Cerebellar nuclear complex (tissue), 1 donor: ENCODE measurements around the gene HRH2.
"Not testable (repeated sequence)": the region's sequence is repeated elsewhere in the genome, so short reads cannot be mapped to it uniquely, and the experiment has no call there.

Experiments
- DNase-seq, 2 experiments: peaks; one replicate each; lab custom pipeline; 2025; lab: John Stamatoyannopoulos, UW

HRH2 gene

GRCh38 chr5:175649967-175650366, 7.9 kb upstream of the HRH2 start:
- DNase-seq = no peak

GRCh38 chr5:175650430-175651205, 7.3 kb upstream of the HRH2 start:
- not testable (repeated sequence) for DNase-seq

- DNase-seq = no peak
These were observed 4.9 kb upstream of the HRH2 start for GRCh38 chr5:175652741-175653663.

GRCh38 chr5:175653763-175654162, 4.1 kb upstream of the HRH2 start:
- no peak for DNase-seq

- DNase-seq = no peak
These were observed 3.5 kb upstream of the HRH2 start for GRCh38 chr5:175654339-175654738.

- no peak for DNase-seq
These were observed 3.1 kb upstream of the HRH2 start for GRCh38 chr5:175654807-175655206.

GRCh38 chr5:175655411-175655810, 2.5 kb upstream of the HRH2 start:
- no peak for DNase-seq

GRCh38 chr5:175656966-175657365, 905 bp upstream of the HRH2 start:
- no peak for DNase-seq

- no peak for DNase-seq
These were observed 651 bp downstream of the HRH2 start for GRCh38 chr5:175658299-175659145.

- DNase-seq = no peak
These were observed 1.8 kb downstream of the HRH2 start for GRCh38 chr5:175659546-175660253.

- DNase-seq = no peak
These were observed 5.6 kb downstream of the HRH2 start for GRCh38 chr5:175663186-175664184.

GRCh38 chr5:175664723-175665122, 6.9 kb downstream of the HRH2 start:
- no peak for DNase-seq

- DNase-seq = no peak
These were observed 8.3 kb downstream of the HRH2 start for GRCh38 chr5:175666216-175666615.

GRCh38 chr5:175668006-175668405, 10.1 kb downstream of the HRH2 start:
- DNase-seq = no peak

GRCh38 chr5:175670372-175670771, 12.5 kb downstream of the HRH2 start:
- DNase-seq = no peak

GRCh38 chr5:175671013-175671412, 13.1 kb downstream of the HRH2 start:
- DNase-seq = no peak

- no peak for DNase-seq
These were observed 15.2 kb downstream of the HRH2 start for GRCh38 chr5:175672976-175673648.

- DNase-seq = no peak
These were observed 17.0 kb downstream of the HRH2 start for GRCh38 chr5:175674731-175675346.

- no peak for DNase-seq
These were observed 18.0 kb downstream of the HRH2 start for GRCh38 chr5:175675873-175676272.
